K562 (cell line): Measurements from ENCODE around the gene TERB1. TPM values are rescaled to one million over a fixed set of nuclear protein-coding genes. Genes with fewer than 3 reads are reported as not detected.

ENCODE experiments used
- ATAC-seq: fragments of 200-7000 bp; cut with Tn5 transposase; 3 replicates; pipeline ENCODE4 v1.9.1; 2020; ENCODE audit warnings: moderate library complexity
- BruUV-seq: library from RNA; stranded (reverse); fragments of 400-500 nt; replicated peaks from 2 replicates; lab custom pipeline; 2021; lab: Mats Ljungman, UMichigan
- CTCF ChIA-PET: fragments of 300-600 bp; formaldehyde crosslinking; extraction: SDS; loops from one replicate; lab custom pipeline; 2021; ENCODE audit warnings: low intra/inter-chr PET ratio; lab: Yijun Ruan, JAX
- POLR2A ChIA-PET: fragments of 300-600, 350-650 bp; sonication (Branson Sonifier 250); formaldehyde crosslinking; extraction: SDS; loops from one replicate; lab custom pipeline; 2021; ENCODE audit warnings: antibody characterized with exemption, inconsistent platforms; lab: Yijun Ruan, JAX
- DNase-seq, 4 experiments: peaks; one replicate each; pipeline versions ENCODE4 v3.0.0 to v3.0.0-alpha.2; 2011 to 2018; ENCODE audit warnings: low spot score in 3 of 4, mixed read lengths in 3 of 4; ENCODE audit errors: extremely low read depth in 1 of 4
- FAIRE-seq: peaks from 2 replicates; lab custom pipeline; 2011; peaks lifted over from hg19 to GRCh38; lab: Jason Lieb, UNC
- H2AFZ ChIP-seq: 2 replicates; pipeline ENCODE4 v1.6.0; 2011; ENCODE audit warnings: low read depth, low read length, control low read depth, inconsistent platforms
- H3K27ac ChIP-seq: fragments of 200-600 bp; 3 replicates; pipeline ENCODE4 v1.8.0; 2011; ENCODE audit warnings: low read depth, mild to moderate bottlenecking, control low read depth, inconsistent platforms, low read length, moderate library complexity, mixed read lengths; ENCODE audit errors: extremely low read depth
- H3K27me3 ChIP-seq, 2 experiments: fragments of 300-600 bp in 1 of 2; 2 replicates in 1 of 2; 3 replicates in 1 of 2; pipeline versions ENCODE4 v1.6.0 to v1.8.0; 2011; ENCODE audit warnings: inconsistent platforms in 2 of 2, low read length in 2 of 2, mild to moderate bottlenecking in 1 of 2, mixed read lengths in 1 of 2, moderate library complexity in 1 of 2; ENCODE audit not compliant: control insufficient read depth in 2 of 2, insufficient read depth in 2 of 2
- H3K36me3 ChIP-seq: fragments of 300-600 bp; 3 replicates; pipeline ENCODE4 v1.8.0; 2011; ENCODE audit warnings: mild to moderate bottlenecking, low read length, inconsistent platforms; ENCODE audit not compliant: control insufficient read depth, insufficient read depth
- H3K4me1 ChIP-seq, 2 experiments: fragments of 200-600 bp in 1 of 2; replicated peaks in 1 of 2; 2 replicates in 1 of 2; 3 replicates in 1 of 2; pipeline versions ENCODE4 v1.5.1 to v1.8.0; 2011; ENCODE audit warnings: inconsistent platforms in 2 of 2, low read length in 2 of 2, mild to moderate bottlenecking in 1 of 2, mixed read lengths in 1 of 2, moderate library complexity in 1 of 2; ENCODE audit not compliant: control insufficient read depth in 2 of 2, insufficient read depth in 2 of 2
- H3K4me2 ChIP-seq: 2 replicates; pipeline ENCODE4 v1.6.1; 2011; ENCODE audit warnings: low read length, control low read depth, inconsistent platforms, mixed read lengths; ENCODE audit not compliant: insufficient read depth
- H3K4me3 ChIP-seq: fragments of 200-600 bp; sonication (generic), shearing (Covaris generic); 2 replicates; pipeline ENCODE4 v1.5.1; 2016; ENCODE audit warnings: control low read depth, inconsistent platforms
- H3K79me2 ChIP-seq: fragments of 200-600 bp; 3 replicates; pipeline ENCODE4 v1.8.0; 2011; ENCODE audit warnings: low read length, inconsistent platforms; ENCODE audit not compliant: control insufficient read depth, insufficient read depth
- H3K9ac ChIP-seq, 2 experiments: 2 replicates each; pipeline versions ENCODE4 v1.6.0 to v1.6.1; 2011; ENCODE audit warnings: low read depth in 2 of 2, low read length in 2 of 2, control low read depth in 1 of 2, inconsistent platforms in 1 of 2, mild to moderate bottlenecking in 1 of 2, mixed read lengths in 1 of 2; ENCODE audit not compliant: insufficient read depth in 1 of 2
- H3K9me1 ChIP-seq: one replicate; pipeline ENCODE4 v1.6.0; 2011; ENCODE audit warnings: inconsistent platforms, mild to moderate bottlenecking, low read length, moderate library complexity; ENCODE audit not compliant: control insufficient read depth, insufficient read depth
- H3K9me3 ChIP-seq: replicated peaks from 2 replicates; pipeline ENCODE4 v1.5.1; 2011; ENCODE audit warnings: low read depth, low read length, inconsistent platforms; ENCODE audit not compliant: control insufficient read depth, insufficient read depth
- H4K20me1 ChIP-seq: replicated peaks from 2 replicates; pipeline ENCODE4 v1.6.1; 2011; ENCODE audit warnings: low read length, inconsistent platforms, mixed read lengths; ENCODE audit not compliant: control insufficient read depth, insufficient read depth
- FOXP1 ChIP-seq: sonication (generic); formaldehyde crosslinking; IDR thresholded peaks from 2 replicates; pipeline ENCODE4 v1.8.0; 2022; ENCODE audit warnings: mild to moderate bottlenecking, missing genetic modification reagents
- GABPB2 ChIP-seq: fragments of 250-450 bp; sonication (Bioruptor Pico); conservative IDR thresholded peaks from 2 replicates; pipeline ENCODE4 v1.5.1; 2021; ENCODE audit warnings: mild to moderate bottlenecking
- JUN ChIP-seq, 2 experiments: sonication (generic) in 1 of 2; formaldehyde crosslinking in 1 of 2; IDR thresholded peaks; 2 replicates each; pipeline versions ENCODE4 v1.6.1 to v1.8.0; 2012 to 2022; ENCODE audit warnings: borderline replicate concordance in 2 of 2, mild to moderate bottlenecking in 2 of 2, improper control_type of control experiment in 1 of 2, low read depth in 1 of 2, low read length in 1 of 2, missing genetic modification reagents in 1 of 2
- SAP30 ChIP-seq: fragments of 200-600 bp; sonication (generic); IDR thresholded peaks from 2 replicates; pipeline ENCODE4 v1.6.1; 2012; ENCODE audit warnings: borderline replicate concordance, low read depth, mild to moderate bottlenecking, moderate library complexity, low read length, control low read depth, inconsistent platforms; ENCODE audit not compliant: insufficient read depth, poor library complexity, severe bottlenecking
- TAF1 ChIP-seq: IDR thresholded peaks from 2 replicates; pipeline ENCODE4 v1.6.1; 2011; ENCODE audit warnings: mild to moderate bottlenecking, low read length, moderate library complexity; ENCODE audit not compliant: insufficient read depth, control insufficient read depth, severe bottlenecking; ENCODE audit errors: extremely low read depth
- ZNF143 ChIP-seq: sonication (generic); formaldehyde crosslinking; IDR thresholded peaks from 2 replicates; pipeline ENCODE4 v1.9.0; 2022; ENCODE audit warnings: mild to moderate bottlenecking, missing genetic modification reagents
- WGBS: fragments of 100-300 bp; shearing (Covaris generic); methylation state at CpG from one replicate; pipeline ENCODE4 v1.1.6; 2016; ENCODE audit warnings: low coverage, mixed read lengths; ENCODE audit not compliant: insufficient coverage; ENCODE audit errors: missing lambda C conversion rate; 5-methylcytosine and 5-hydroxymethylcytosine counted together
- in situ Hi-C: fragments of 300-500 bp; cut with MboI; formaldehyde crosslinking; loops from 4 replicates; pipeline ENCODE4 v1.15.0; 2018; ENCODE audit warnings: inconsistent platforms, mixed read lengths
- intact Hi-C: fragments of 100-400 bp; cut with micrococcal nuclease; formaldehyde crosslinking; loops from 2 replicates; pipeline ENCODE4 v1.14.2; 2022
- polyA plus RNA-seq, 8 experiments: library from polyadenylated mRNA; depleted of rRNA in 4 of 8; stranded (reverse) in 5 of 8; unstranded in 3 of 8; fragments of >200 nt; fragmentation: Nextera tagmentation in 2 of 8; fragmentation: Illumina TruSeq in 1 of 8; extraction: Ambion mirVana in 2 of 8; extraction: Trizol in 1 of 8; gene quantifications; 2 replicates each; pipeline versions ENCODE4 v1.2.1 to v1.2.3, GENCODE V29; 2011 to 2014; ENCODE audit warnings: inconsistent platforms in 1 of 8, missing spikeins in 1 of 8
- total RNA-seq, 7 experiments: library from RNA; depleted of rRNA in 6 of 7; stranded (reverse); fragments of >200 nt in 6 of 7; fragmentation: Illumina TruSeq in 2 of 7; extraction: Trizol in 2 of 7; gene quantifications; 2 replicates each; pipeline versions ENCODE4 v1.2.1 to v1.2.3, GENCODE V29; 2011 to 2021; ENCODE audit warnings: low replicate concordance in 1 of 7
- TF ChIP-seq, protein P1 (sequence below): sonication (generic); formaldehyde crosslinking; IDR thresholded peaks from 2 replicates; pipeline ENCODE4 v1.9.0; 2022; ENCODE audit warnings: mild to moderate bottlenecking, missing genetic modification reagents
- TF ChIP-seq, protein P2 (sequence below), 2 experiments: fragments of 150-350 bp in 1 of 2; IDR thresholded peaks; 2 replicates each; pipeline ENCODE4 v1.6.1; 2012 to 2016; ENCODE audit warnings: low read depth in 2 of 2, low read length in 2 of 2, mild to moderate bottlenecking in 1 of 2, moderate library complexity in 1 of 2
- TF ChIP-seq, protein P3 (sequence below): sonication (generic); formaldehyde crosslinking; IDR thresholded peaks from 2 replicates; pipeline ENCODE4 v1.8.0; 2022; ENCODE audit warnings: missing genetic modification reagents, mild to moderate bottlenecking, borderline replicate concordance
- TF ChIP-seq, protein P4 (sequence below): sonication (generic); formaldehyde crosslinking; IDR thresholded peaks from 2 replicates; pipeline ENCODE4 v1.8.0; 2022; ENCODE audit warnings: mild to moderate bottlenecking, missing genetic modification reagents

TERB1 gene
- total and polyA plus RNA-seq, 9 of the 15 experiments (the other 6 are each of a cell fraction or from before 2014, with no cell fraction given): not detected

DNA sequence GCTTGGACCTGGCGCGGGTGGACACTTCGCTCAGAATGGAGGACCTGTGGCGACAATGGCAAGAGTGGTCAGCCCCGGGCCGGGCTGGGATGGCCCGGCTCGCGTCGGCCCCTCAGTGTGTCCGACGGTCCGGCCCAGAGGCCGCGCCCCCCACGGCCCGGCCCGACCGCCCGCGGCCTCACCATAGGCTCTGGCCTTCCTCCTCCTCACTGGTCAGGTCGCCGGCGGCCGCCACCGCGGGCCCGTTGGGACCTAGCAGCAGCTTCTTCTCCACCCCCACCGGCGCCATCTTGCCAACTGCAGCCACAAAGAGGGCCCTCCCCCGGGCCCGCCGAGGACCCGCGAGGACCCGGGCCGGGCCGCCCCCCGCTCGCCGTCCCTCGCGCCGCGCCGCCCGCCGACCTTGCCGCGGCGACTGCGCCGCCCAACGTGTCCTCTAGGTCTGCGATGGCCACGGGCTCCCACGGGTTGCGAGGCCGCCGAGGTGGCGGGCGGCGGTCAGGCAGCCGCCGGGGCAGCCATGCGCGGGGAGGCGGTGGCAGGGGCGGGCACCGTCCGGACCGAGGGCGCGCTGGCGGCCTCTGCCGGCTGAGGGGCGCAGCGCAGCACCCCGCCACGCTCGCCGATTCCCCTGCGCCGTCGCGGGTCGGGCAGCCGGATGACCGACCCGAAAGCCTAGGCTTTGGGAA lies 49.9 kb downstream of the TERB1 start, which contains the start of gene DYNC1LI2 (continued):
- TF ChIP-seq TAF1: peak; percentile 84

DNA sequence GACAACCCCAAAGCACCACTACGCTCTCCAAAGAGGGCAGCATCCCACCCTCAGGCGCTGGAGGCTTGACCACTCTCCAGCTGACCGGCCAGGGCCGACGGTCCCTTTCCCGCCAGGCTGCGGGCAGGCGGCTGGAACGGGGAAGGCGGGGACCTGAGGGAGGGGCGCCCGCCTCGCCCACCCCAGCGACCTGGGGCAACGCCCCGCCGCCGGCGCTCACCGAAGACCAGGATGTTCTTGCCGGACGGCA lies 50.4 kb downstream of the TERB1 start:
- Histone ChIP-seq H3K4me1 (peaks cover 9 to 15% of the 10 kb centered on the region in 2 experiments; a peak in 4 of 5 replicates), H3K9me3 (no peaks in the 10 kb centered on the region), H3K9me1 (no peaks in the 10 kb centered on the region), H3K4me3 (peak overlapping the region; percentile 97), H2AFZ (peak overlapping the region; percentile 91), H3K9ac (peak overlapping the region; percentile 96 to 99), H3K4me2 (peak overlapping the region; percentile 99), H3K27me3 (no peaks in the 10 kb centered on the region), H3K27ac (peak overlapping the region; percentile 94), H3K79me2 (peaks cover 44% of the 10 kb centered on the region), H3K36me3 (peaks cover 42% of the 10 kb centered on the region), H4K20me1 (peaks cover 10% of the 10 kb centered on the region)
- DNase-seq: peak; percentile 42 to 76 (median 67)
- in situ Hi-C loops: no loop called here
- ChIA-PET CTCF (no interaction called here), POLR2A (interaction anchor here (0.6 to 2.8 kb wide), 7 partner anchors 10 to 130 kb away, joined by 3 to 22 read pairs (median 5); no protein-coding TSS in a partner anchor)
- 0% methylated on average over 7 of the region's 22 CpGs for whole genome bisulfite sequencing
- intact Hi-C loops: no loop called here
- ATAC-seq: peak; percentile 81
- BruUV-seq: no TSS peak
- no peak for FAIRE-seq
- no peak for TF ChIP-seq JUN (IDR thresholded peaks at IDR 0.05; ENCODE audit: borderline replicate concordance, low read depth, low read length)
- TF ChIP-seq JUN (CRISPR knock-in tag; IDR thresholded peaks at IDR 0.05; ENCODE audit: borderline replicate concordance): 0 out of 2 replicates have a peak, but pooled peaks have one; percentile 22
- TF ChIP-seq, protein P1, sequence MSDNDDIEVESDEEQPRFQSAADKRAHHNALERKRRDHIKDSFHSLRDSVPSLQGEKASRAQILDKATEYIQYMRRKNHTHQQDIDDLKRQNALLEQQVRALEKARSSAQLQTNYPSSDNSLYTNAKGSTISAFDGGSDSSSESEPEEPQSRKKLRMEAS (CRISPR knock-in tag): peak; percentile 58; the same call in 1 of the 2 replicates
- TF ChIP-seq FOXP1 (CRISPR knock-in tag): 0 out of 2 replicates have a peak, but pooled peaks have one; percentile 1
- TF ChIP-seq, protein P2, sequence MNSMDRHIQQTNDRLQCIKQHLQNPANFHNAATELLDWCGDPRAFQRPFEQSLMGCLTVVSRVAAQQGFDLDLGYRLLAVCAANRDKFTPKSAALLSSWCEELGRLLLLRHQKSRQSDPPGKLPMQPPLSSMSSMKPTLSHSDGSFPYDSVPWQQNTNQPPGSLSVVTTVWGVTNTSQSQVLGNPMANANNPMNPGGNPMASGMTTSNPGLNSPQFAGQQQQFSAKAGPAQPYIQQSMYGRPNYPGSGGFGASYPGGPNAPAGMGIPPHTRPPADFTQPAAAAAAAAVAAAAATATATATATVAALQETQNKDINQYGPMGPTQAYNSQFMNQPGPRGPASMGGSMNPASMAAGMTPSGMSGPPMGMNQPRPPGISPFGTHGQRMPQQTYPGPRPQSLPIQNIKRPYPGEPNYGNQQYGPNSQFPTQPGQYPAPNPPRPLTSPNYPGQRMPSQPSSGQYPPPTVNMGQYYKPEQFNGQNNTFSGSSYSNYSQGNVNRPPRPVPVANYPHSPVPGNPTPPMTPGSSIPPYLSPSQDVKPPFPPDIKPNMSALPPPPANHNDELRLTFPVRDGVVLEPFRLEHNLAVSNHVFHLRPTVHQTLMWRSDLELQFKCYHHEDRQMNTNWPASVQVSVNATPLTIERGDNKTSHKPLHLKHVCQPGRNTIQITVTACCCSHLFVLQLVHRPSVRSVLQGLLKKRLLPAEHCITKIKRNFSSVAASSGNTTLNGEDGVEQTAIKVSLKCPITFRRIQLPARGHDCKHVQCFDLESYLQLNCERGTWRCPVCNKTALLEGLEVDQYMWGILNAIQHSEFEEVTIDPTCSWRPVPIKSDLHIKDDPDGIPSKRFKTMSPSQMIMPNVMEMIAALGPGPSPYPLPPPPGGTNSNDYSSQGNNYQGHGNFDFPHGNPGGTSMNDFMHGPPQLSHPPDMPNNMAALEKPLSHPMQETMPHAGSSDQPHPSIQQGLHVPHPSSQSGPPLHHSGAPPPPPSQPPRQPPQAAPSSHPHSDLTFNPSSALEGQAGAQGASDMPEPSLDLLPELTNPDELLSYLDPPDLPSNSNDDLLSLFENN (IDR thresholded peaks at IDR 0.05; ENCODE audit: low read depth in 2 of 2, low read length in 2 of 2): no peak
- no peak for TF ChIP-seq GABPB2 (CRISPR knock-in tag)
- TF ChIP-seq, protein P3, sequence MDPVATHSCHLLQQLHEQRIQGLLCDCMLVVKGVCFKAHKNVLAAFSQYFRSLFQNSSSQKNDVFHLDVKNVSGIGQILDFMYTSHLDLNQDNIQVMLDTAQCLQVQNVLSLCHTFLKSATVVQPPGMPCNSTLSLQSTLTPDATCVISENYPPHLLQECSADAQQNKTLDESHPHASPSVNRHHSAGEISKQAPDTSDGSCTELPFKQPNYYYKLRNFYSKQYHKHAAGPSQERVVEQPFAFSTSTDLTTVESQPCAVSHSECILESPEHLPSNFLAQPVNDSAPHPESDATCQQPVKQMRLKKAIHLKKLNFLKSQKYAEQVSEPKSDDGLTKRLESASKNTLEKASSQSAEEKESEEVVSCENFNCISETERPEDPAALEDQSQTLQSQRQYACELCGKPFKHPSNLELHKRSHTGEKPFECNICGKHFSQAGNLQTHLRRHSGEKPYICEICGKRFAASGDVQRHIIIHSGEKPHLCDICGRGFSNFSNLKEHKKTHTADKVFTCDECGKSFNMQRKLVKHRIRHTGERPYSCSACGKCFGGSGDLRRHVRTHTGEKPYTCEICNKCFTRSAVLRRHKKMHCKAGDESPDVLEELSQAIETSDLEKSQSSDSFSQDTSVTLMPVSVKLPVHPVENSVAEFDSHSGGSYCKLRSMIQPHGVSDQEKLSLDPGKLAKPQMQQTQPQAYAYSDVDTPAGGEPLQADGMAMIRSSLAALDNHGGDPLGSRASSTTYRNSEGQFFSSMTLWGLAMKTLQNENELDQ (CRISPR knock-in tag): no peak
- TF ChIP-seq, protein P4, sequence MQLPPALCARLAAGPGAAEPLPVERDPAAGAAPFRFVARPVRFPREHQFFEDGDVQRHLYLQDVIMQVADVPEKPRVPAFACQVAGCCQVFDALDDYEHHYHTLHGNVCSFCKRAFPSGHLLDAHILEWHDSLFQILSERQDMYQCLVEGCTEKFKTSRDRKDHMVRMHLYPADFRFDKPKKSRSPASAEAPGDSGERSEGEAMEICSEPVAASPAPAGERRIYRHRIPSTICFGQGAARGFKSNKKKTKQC: 0 out of 2 replicates have a peak, but pooled peaks have one; percentile 14
- TF ChIP-seq SAP30: peak; percentile 82
- 0 out of 2 replicates have a peak, but pooled peaks have one; percentile 24 for TF ChIP-seq ZNF143 (CRISPR knock-in tag)
